ENCODE measurements around the gene GAPT.

GAPT gene

GRCh38 chr5:58491216-58491892 lies at the start of gene GAPT:
TSS of gene GAPT (plus strand) at chr5:58491435. CDS start at chr5:58494537, 3,102 bp downstream.
- no peak for DNase-seq

- no peak for DNase-seq
Observed at GRCh38 chr5:58444805-58445204, 46.4 kb upstream of the GAPT start.

GRCh38 chr5:58446024-58446423 lies 45.2 kb upstream of the GAPT start:
- no peak for DNase-seq

- DNase-seq = no peak
Observed at GRCh38 chr5:58447226-58447625, 44.0 kb upstream of the GAPT start.

- DNase-seq = no peak
Observed at GRCh38 chr5:58450018-58450417, 41.2 kb upstream of the GAPT start.

GRCh38 chr5:58450811-58451629 lies 40.2 kb upstream of the GAPT start:
- no peak for DNase-seq

GRCh38 chr5:58451732-58452565 lies 39.3 kb upstream of the GAPT start:
- DNase-seq = no peak

GRCh38 chr5:58452566-58453258 lies 38.5 kb upstream of the GAPT start:
- DNase-seq = no peak

GRCh38 chr5:58453306-58453705 lies 37.9 kb upstream of the GAPT start:
- DNase-seq = no peak

- DNase-seq = no peak
Observed at GRCh38 chr5:58454025-58454424, 37.2 kb upstream of the GAPT start.

- no peak for DNase-seq
Observed at GRCh38 chr5:58455066-58455465, 36.2 kb upstream of the GAPT start.

GRCh38 chr5:58455480-58455879 lies 35.8 kb upstream of the GAPT start:
- DNase-seq = no peak

- no peak for DNase-seq
Observed at GRCh38 chr5:58456026-58456425, 35.2 kb upstream of the GAPT start.

- no peak for DNase-seq
Observed at GRCh38 chr5:58456486-58456885, 34.7 kb upstream of the GAPT start.

GRCh38 chr5:58457050-58457449 lies 34.2 kb upstream of the GAPT start:
- DNase-seq = no peak

GRCh38 chr5:58458141-58458742 lies 33.0 kb upstream of the GAPT start:
- DNase-seq = no peak

- no peak for DNase-seq
Observed at GRCh38 chr5:58458743-58459145, 32.5 kb upstream of the GAPT start.

- DNase-seq = no peak
Observed at GRCh38 chr5:58459146-58460001, 31.9 kb upstream of the GAPT start.

GRCh38 chr5:58460002-58460731 lies 31.1 kb upstream of the GAPT start, which contains the start of gene PLK2:
TSS of gene PLK2 (minus strand) at chr5:58460086. CDS start at chr5:58459959, 127 bp downstream.
- DNase-seq = no peak

GRCh38 chr5:58460732-58461286 lies 30.4 kb upstream of the GAPT start:
- no peak for DNase-seq

Measured in NCI-H1436 treated with DMSO at 0.1 percent for 48 hours (cell line).